NB4 (cell line): ENCODE data around the gene DAAM1.

ENCODE experiments used
- POLR2A ChIP-seq: IDR thresholded peaks from 2 replicates; pipeline ENCODE4 v1.6.1; 2011; ENCODE audit warnings: mild to moderate bottlenecking; ENCODE audit not compliant: insufficient read length; ENCODE audit errors: extremely low read depth
- TF ChIP-seq, protein P1 (sequence below): IDR thresholded peaks from one replicate; pipeline ENCODE4 v1.5.1; 2012; ENCODE audit warnings: low read depth, low read length

- TF ChIP-seq POLR2A = no peak
- TF ChIP-seq, protein P1, sequence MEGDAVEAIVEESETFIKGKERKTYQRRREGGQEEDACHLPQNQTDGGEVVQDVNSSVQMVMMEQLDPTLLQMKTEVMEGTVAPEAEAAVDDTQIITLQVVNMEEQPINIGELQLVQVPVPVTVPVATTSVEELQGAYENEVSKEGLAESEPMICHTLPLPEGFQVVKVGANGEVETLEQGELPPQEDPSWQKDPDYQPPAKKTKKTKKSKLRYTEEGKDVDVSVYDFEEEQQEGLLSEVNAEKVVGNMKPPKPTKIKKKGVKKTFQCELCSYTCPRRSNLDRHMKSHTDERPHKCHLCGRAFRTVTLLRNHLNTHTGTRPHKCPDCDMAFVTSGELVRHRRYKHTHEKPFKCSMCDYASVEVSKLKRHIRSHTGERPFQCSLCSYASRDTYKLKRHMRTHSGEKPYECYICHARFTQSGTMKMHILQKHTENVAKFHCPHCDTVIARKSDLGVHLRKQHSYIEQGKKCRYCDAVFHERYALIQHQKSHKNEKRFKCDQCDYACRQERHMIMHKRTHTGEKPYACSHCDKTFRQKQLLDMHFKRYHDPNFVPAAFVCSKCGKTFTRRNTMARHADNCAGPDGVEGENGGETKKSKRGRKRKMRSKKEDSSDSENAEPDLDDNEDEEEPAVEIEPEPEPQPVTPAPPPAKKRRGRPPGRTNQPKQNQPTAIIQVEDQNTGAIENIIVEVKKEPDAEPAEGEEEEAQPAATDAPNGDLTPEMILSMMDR = no peak
Observed at GRCh38 chr14:59236195-59236594, 47.7 kb downstream of the DAAM1 start.
